Colonic mucosa (tissue), 4 donors: Measurements from ENCODE around the gene FLACC1. TPM values are rescaled to one million over a fixed set of nuclear protein-coding genes. Genes with fewer than 3 reads are reported as not detected.

Experiments used
- DNase-seq: peaks from one replicate; pipeline ENCODE4 v3.0.0-alpha.2; 2020
- H3K27ac ChIP-seq: fragments of 200-600 bp; one replicate; pipeline ENCODE4 v1.8.0; 2021
- H3K27me3 ChIP-seq: fragments of 200-600 bp; one replicate; pipeline ENCODE4 v1.8.0; 2021
- H3K36me3 ChIP-seq: fragments of 200-600 bp; one replicate; pipeline ENCODE4 v1.8.0; 2021
- H3K4me1 ChIP-seq: fragments of 200-600 bp; one replicate; pipeline ENCODE4 v1.8.0; 2021; ENCODE audit warnings: mild to moderate bottlenecking
- H3K4me3 ChIP-seq: fragments of 200-600 bp; one replicate; pipeline ENCODE4 v1.8.0; 2021
- H3K9ac ChIP-seq, 2 donors: one replicate each; pipeline ENCODE4 v1.7.0; 2013; ENCODE audit warnings: control low read depth in 2 of 2, low read depth in 2 of 2, low read length in 2 of 2
- H3K9me3 ChIP-seq: fragments of 200-600 bp; one replicate; pipeline ENCODE4 v1.8.0; 2021
- CTCF ChIP-seq: fragments of 200-600 bp; IDR thresholded peaks from one replicate; pipeline ENCODE4 v1.8.0; 2022; ENCODE audit warnings: antibody characterized with exemption, mild to moderate bottlenecking
- intact Hi-C: fragments of 100-400 bp; cut with DNase I; formaldehyde crosslinking; loops from one replicate; pipeline ENCODE4 v1.14.1; 2022
- total RNA-seq, 2 donors: library from RNA; stranded (reverse); fragmentation: NEBNext Ultra II Directional in 1 of 2; extraction: Animal tissue kit (Norgen Biotek cat#: 25700) in 1 of 2; gene quantifications; one replicate each; pipeline ENCODE4 v1.2.1, GENCODE V29; 2021
- donor health status: healthy.
- donor health status: DM: no; HTN: no; CAD: no.
- donor health status: DM: no; HTN: no; CAD: no.

The FLACC1 gene
- total RNA-seq, 2 donors from 2014 or later, result 0.32 to 2.1 TPM

- H3K27ac ChIP-seq, result no peak overlapping the region
- no peak overlapping the region for H3K4me3 ChIP-seq
- no peak for DNase-seq
- peaks cover 7% of the 10 kb centered on the region for H3K36me3 ChIP-seq
- H3K9me3 ChIP-seq, result no peaks in the 10 kb centered on the region
- H3K4me1 ChIP-seq, result no peaks in the 10 kb centered on the region
- intact Hi-C loops, result no loop called here
- no peak overlapping the region for H3K9ac ChIP-seq
- H3K27me3 ChIP-seq, result no peaks in the 10 kb centered on the region
- TF ChIP-seq CTCF, result no peak
Measured at GRCh38 chr2:201275069-201275468, 82.1 kb downstream of the FLACC1 start.

GRCh38 chr2:201273330-201273983 lies 83.7 kb downstream of the FLACC1 start:
- no peaks in the 10 kb centered on the region for H3K4me1 ChIP-seq
- TF ChIP-seq CTCF, result no peak
- peaks cover 3% of the 10 kb centered on the region for H3K36me3 ChIP-seq
- no peaks in the 10 kb centered on the region for H3K9me3 ChIP-seq
- intact Hi-C loops, result no loop called here
- H3K4me3 ChIP-seq, result no peak overlapping the region
- DNase-seq, result no peak
- no peak overlapping the region for H3K27ac ChIP-seq
- no peak overlapping the region for H3K9ac ChIP-seq
- no peaks in the 10 kb centered on the region for H3K27me3 ChIP-seq

- no peak overlapping the region for H3K9ac ChIP-seq
- TF ChIP-seq CTCF, result no peak
- DNase-seq, result no peak
- H3K27me3 ChIP-seq, result no peaks in the 10 kb centered on the region
- H3K36me3 ChIP-seq, result no peaks in the 10 kb centered on the region
- H3K4me1 ChIP-seq, result no peaks in the 10 kb centered on the region
- no peak overlapping the region for H3K27ac ChIP-seq
- no peak overlapping the region for H3K4me3 ChIP-seq
- H3K9me3 ChIP-seq, result no peaks in the 10 kb centered on the region
- intact Hi-C loops, result no loop called here
Measured at GRCh38 chr2:201271917-201272316, 85.2 kb downstream of the FLACC1 start.

GRCh38 chr2:201270293-201271001 lies 86.7 kb downstream of the FLACC1 start:
- intact Hi-C loops, result no loop called here
- no peak overlapping the region for H3K4me3 ChIP-seq
- H3K27ac ChIP-seq, result no peak overlapping the region
- no peaks in the 10 kb centered on the region for H3K9me3 ChIP-seq
- no peak for DNase-seq
- H3K4me1 ChIP-seq, result no peaks in the 10 kb centered on the region
- H3K27me3 ChIP-seq, result no peaks in the 10 kb centered on the region
- TF ChIP-seq CTCF, result no peak
- no peaks in the 10 kb centered on the region for H3K36me3 ChIP-seq
- no peak overlapping the region for H3K9ac ChIP-seq

- H3K9ac ChIP-seq, result no peak overlapping the region
- no peak overlapping the region for H3K4me3 ChIP-seq
- no peaks in the 10 kb centered on the region for H3K27me3 ChIP-seq
- no peaks in the 10 kb centered on the region for H3K4me1 ChIP-seq
- TF ChIP-seq CTCF, result no peak
- no peaks in the 10 kb centered on the region for H3K9me3 ChIP-seq
- DNase-seq, result no peak
- no peaks in the 10 kb centered on the region for H3K36me3 ChIP-seq
- H3K27ac ChIP-seq, result no peak overlapping the region
- intact Hi-C loops, result no loop called here
Measured at GRCh38 chr2:201269764-201270163, 87.4 kb downstream of the FLACC1 start.
